Kidney (tissue), 14 donors: ENCODE measurements around the gene TNFRSF12A. TPM values are rescaled to one million over a fixed set of nuclear protein-coding genes. Genes with fewer than 3 reads are reported as not detected.
A peak's percentile ranks its signal among the peaks of the same experiment; 100 is the strongest.

Source experiments
- DNase-seq, 5 donors: peaks; one replicate each; pipeline ENCODE4 v3.0.0-alpha.2; 2013 to 2020
- FAIRE-seq: peaks from 2 replicates; lab custom pipeline; 2012; peaks lifted over from hg19 to GRCh38; lab: Jason Lieb, UNC
- H3K27ac ChIP-seq, 2 donors: one replicate each; pipeline ENCODE4 v1.7.0; 2013; ENCODE audit warnings: low read depth in 2 of 2, low read length in 2 of 2, inconsistent platforms in 1 of 2
- H3K27me3 ChIP-seq: one replicate; pipeline ENCODE4 v1.7.1; 2013; ENCODE audit warnings: low read length, inconsistent platforms; ENCODE audit not compliant: control insufficient read depth, insufficient read depth
- H3K36me3 ChIP-seq, 3 donors: one replicate each; pipeline versions ENCODE4 v1.7.0 to v1.7.1; 2013; ENCODE audit warnings: low read length in 3 of 3, control low read depth in 1 of 3, inconsistent platforms in 1 of 3; ENCODE audit not compliant: insufficient read depth in 3 of 3, control insufficient read depth in 2 of 3
- H3K4me1 ChIP-seq, 3 donors: one replicate each; pipeline versions ENCODE4 v1.7.0 to v1.7.1; 2013; ENCODE audit warnings: low read length in 3 of 3, inconsistent platforms in 1 of 3, low read depth in 1 of 3; ENCODE audit not compliant: control insufficient read depth in 2 of 3, insufficient read depth in 2 of 3
- H3K4me3 ChIP-seq, 3 donors: one replicate each; pipeline versions ENCODE4 v1.7.0 to v1.8.1; 2013; ENCODE audit warnings: low read length in 3 of 3, control low read depth in 1 of 3, inconsistent platforms in 1 of 3
- H3K9ac ChIP-seq, 3 donors: one replicate each; pipeline versions ENCODE4 v1.7.0 to v1.7.1; 2013; ENCODE audit warnings: low read length in 3 of 3, control low read depth in 1 of 3, inconsistent platforms in 1 of 3
- H3K9me3 ChIP-seq, 3 donors: one replicate each; pipeline versions ENCODE4 v1.7.0 to v1.7.1; 2013; ENCODE audit warnings: low read length in 3 of 3, control low read depth in 1 of 3, inconsistent platforms in 1 of 3; ENCODE audit not compliant: control insufficient read depth in 2 of 3, insufficient read depth in 1 of 3
- intact Hi-C: fragments of 100-400 bp; cut with DNase I; formaldehyde crosslinking; loops from one replicate; pipeline ENCODE4 v1.11.1; 2022
- polyA plus RNA-seq: library from polyadenylated mRNA; stranded (reverse); fragments of 350-450 nt; fragmentation: Illumina TruSeq; extraction: RNeasy Lipid Tissue Mini Kit (QIAGEN cat#74804); gene quantifications from one replicate; pipeline ENCODE4 v1.2.3, GENCODE V29; 2014; ENCODE audit warnings: low read depth, low replicate concordance; ENCODE audit not compliant: insufficient read depth
- total RNA-seq: library from RNA; stranded (reverse); fragmentation: NEBNext Ultra II Directional; extraction: Animal tissue kit (Norgen Biotek cat#: 25700); gene quantifications from one replicate; pipeline ENCODE4 v1.2.1, GENCODE V29; 2021
- TF ChIP-seq, protein P1 (sequence below): IDR thresholded peaks from 3 replicates; pipeline ENCODE4 v1.5.1; 2012; ENCODE audit warnings: mild to moderate bottlenecking, moderate library complexity, borderline replicate concordance; ENCODE audit not compliant: insufficient read depth; ENCODE audit errors: extremely low read depth
- donor health status: control.
- donor health status: control.
- donor health status: control.
- donor health status: control.
- donor health status: control.
- donor health status: DM: yes; HTN: yes; CAD: no.
- donor health status: Normal renal cell carcinoma (clear cell type).

TNFRSF12A gene
- total and polyA plus RNA-seq, 2 donors from 2014 or later = 87.3 to 114 TPM

DNA sequence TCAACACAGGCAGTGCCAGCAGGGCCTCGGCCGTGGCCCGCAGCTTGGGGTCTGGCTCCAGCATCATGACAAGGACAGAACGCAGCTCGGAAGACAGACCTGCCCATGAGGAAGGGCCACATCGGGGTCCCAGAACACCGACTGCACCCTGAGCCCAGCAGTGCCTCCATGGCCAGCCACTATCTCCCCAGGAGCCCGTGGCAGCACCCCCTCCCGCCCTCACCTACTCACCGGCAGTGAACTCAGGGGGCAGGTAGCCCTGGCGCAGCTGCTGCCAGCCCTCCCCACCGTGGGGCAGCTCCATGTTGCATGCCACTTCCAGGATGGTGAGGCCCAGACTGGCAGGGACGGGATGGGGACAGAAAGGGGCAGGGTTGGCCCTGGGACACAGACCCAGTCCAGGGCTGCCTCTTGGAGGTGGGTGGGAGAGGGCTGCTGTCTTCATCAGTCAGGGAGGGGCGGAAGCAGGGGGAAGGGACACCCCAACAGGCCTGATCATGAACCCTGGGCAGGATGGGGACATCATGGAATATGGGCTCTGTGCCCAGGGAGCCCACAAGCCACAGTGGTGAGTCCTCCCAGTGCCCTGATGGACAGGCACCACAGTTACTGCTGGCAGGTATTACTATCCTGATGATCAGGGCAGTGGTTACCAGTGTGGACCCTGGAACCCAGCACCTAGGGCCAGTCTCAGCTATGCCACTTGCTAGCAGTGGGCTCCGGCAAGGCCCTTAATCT, 45.7 kb upstream of the TNFRSF12A start:
- DNase-seq = peak in 1 of 5 donors; percentile 75
- TF ChIP-seq, protein P1, sequence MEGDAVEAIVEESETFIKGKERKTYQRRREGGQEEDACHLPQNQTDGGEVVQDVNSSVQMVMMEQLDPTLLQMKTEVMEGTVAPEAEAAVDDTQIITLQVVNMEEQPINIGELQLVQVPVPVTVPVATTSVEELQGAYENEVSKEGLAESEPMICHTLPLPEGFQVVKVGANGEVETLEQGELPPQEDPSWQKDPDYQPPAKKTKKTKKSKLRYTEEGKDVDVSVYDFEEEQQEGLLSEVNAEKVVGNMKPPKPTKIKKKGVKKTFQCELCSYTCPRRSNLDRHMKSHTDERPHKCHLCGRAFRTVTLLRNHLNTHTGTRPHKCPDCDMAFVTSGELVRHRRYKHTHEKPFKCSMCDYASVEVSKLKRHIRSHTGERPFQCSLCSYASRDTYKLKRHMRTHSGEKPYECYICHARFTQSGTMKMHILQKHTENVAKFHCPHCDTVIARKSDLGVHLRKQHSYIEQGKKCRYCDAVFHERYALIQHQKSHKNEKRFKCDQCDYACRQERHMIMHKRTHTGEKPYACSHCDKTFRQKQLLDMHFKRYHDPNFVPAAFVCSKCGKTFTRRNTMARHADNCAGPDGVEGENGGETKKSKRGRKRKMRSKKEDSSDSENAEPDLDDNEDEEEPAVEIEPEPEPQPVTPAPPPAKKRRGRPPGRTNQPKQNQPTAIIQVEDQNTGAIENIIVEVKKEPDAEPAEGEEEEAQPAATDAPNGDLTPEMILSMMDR = no peak
- intact Hi-C loops = no loop called here
- no peaks in the 10 kb centered on the region for H3K27me3 ChIP-seq
- no peak overlapping the region for H3K27ac ChIP-seq
- no peak for FAIRE-seq
- no peaks in the 10 kb centered on the region for H3K9me3 ChIP-seq
- no peak overlapping the region for H3K9ac ChIP-seq
- H3K4me1 ChIP-seq = peaks cover 0 to 5% (median 0%) of the 10 kb centered on the region in 3 donors
- H3K36me3 ChIP-seq = no peaks in the 10 kb centered on the region
- no peak overlapping the region for H3K4me3 ChIP-seq

DNA sequence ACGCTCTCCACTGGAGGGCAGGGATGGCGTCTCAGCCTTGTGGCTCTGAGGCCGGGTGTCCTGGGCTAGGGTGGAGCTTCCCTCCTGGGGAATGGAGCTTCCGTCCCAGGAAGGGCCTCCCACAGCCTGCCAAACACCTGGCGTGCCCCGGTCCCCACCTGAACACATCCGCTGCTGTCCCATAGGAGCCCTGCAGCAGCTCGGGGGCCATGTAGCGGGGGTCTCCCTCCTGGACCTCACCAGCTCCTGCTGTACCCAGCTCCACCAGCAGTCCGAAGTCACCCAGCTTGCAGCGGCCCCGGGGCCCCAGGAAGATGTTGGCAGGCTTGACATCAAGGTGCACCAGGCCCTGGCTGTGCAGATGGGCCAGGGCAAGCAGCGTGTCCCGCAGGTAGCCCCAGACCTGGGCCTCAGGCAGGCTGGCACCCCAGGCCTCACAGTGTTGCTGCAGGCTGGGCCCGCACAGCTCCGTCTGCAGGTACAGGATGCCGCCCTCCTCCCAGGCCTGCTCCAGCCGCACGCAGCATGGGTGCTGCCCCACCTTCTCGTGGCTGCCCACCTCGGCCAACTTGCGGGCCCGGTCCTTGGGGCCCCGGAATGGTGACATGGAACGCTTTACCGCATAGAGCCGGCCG, 44.9 kb upstream of the TNFRSF12A start:
- no peak for FAIRE-seq
- H3K9ac ChIP-seq = no peak overlapping the region

DNA sequence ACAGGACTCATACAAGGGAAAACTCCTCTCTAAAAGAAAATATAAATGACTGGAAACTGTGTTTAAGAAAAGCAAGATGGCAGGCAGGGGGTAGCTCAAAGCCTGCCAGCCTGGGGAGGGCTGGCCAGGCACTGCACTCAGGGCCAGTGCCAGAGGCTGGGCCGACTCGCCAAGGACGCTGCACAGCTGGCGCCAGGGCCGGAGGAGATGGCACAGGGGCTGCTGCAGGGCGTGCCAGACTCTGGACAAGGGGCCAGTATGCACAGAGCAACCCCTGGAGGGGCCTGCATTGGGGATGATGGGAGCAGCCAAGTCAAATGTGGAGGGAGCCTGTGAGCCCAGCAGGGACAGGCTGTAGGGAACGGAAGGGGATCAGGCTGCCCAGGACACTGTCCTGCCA, 44.0 kb upstream of the TNFRSF12A start:
- no peaks in the 10 kb centered on the region for H3K9me3 ChIP-seq
- peaks cover 0 to 6% (median 0%) of the 10 kb centered on the region in 3 donors for H3K4me1 ChIP-seq
- FAIRE-seq = no peak
- H3K36me3 ChIP-seq = no peaks in the 10 kb centered on the region
- H3K4me3 ChIP-seq = no peak overlapping the region
- no peak overlapping the region for H3K27ac ChIP-seq
- intact Hi-C loops = no loop called here
- H3K27me3 ChIP-seq = no peaks in the 10 kb centered on the region
- no peak overlapping the region for H3K9ac ChIP-seq
- TF ChIP-seq, protein P1 = no peak
- peak in 1 of 5 donors; percentile 61 for DNase-seq

More for the DNA sequence above, 44.9 kb upstream of the TNFRSF12A start:
- no peak overlapping the region for H3K4me3 ChIP-seq
- H3K27me3 ChIP-seq = no peaks in the 10 kb centered on the region
- H3K27ac ChIP-seq = no peak overlapping the region
- peak in 1 of 5 donors; percentile 75 for DNase-seq
- H3K4me1 ChIP-seq = peaks cover 0 to 3% (median 0%) of the 10 kb centered on the region in 3 donors
- intact Hi-C loops = no loop called here
- no peaks in the 10 kb centered on the region for H3K36me3 ChIP-seq
- H3K9me3 ChIP-seq = no peaks in the 10 kb centered on the region
- TF ChIP-seq, protein P1 = no peak
